HG03280 (cell line): Measurements from ENCODE around the gene CNOT1.
"Not testable (repeated sequence)": the region's sequence is repeated elsewhere in the genome, so short reads cannot be mapped to it uniquely, and the experiment has no call there.

Experiments
- ATAC-seq: cut with Tn5 transposase; IDR thresholded peaks from one replicate; pipeline ENCODE4 v1.9.1; 2021; ENCODE audit warnings: mild to moderate bottlenecking, moderate library complexity; ENCODE audit not compliant: unreplicated experiment

Gene CNOT1

DNA sequence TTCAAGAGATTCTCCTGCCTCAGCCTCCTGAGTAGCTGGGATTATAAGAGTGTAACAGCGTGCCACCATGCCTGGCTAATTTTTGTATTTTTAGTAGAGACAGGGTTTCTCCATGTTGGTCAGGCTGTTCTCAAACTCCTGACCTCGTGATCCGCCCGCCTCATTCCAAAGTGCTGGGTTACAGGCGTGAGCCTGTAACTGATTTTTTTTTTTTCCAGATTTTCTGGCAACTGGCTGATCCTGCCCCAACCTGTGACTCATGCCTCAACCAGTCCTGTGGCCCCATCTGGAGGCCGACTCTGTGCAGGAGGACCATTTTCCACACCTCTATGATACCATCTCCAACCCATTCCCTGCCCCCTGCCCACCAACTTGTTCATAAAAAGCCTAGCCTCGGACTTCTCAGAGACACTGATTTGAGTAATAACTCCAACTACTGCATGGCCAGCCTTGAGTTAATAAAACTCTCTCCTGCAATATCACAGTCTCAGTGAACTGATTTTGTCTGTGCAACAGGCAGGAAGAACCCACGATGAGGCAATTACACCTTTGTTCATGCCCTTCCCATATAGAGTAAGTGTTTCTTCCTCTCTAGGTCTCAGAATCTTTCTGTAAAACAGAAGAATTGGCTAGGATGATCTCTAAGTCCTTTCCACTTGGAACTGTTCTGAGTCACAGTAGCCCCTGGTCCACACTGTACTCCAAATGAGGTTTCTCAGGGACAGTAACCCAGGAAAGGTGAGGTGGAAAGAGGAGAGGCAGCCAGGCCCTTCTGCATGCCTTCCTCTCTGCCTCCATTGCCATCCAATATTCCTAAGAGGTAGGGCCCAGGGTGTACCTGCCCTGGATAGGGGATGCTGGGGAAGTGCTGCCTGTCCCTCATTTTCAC lies 8.8 kb upstream of the CNOT1 start:
- ATAC-seq: no peak

DNA sequence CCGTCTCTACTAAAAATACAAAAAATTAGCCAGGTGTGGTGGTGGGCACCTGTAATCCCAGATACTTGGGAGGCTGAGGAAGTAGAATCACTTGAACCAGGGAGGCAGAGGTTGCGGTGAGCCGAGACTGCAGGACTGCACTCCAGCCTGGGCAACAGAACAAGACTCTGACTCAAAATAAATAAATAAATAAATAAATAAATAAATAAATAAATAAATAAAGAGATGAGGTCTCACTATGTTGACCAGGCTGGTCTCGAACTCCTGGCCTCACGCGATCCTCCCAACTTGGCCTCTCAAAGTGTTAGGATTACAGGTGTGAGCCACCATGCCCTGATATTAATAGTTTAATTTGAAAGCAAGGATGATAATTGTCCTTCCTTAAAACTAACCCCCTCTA lies 7.4 kb upstream of the CNOT1 start:
- ATAC-seq: not testable (repeated sequence)

DNA sequence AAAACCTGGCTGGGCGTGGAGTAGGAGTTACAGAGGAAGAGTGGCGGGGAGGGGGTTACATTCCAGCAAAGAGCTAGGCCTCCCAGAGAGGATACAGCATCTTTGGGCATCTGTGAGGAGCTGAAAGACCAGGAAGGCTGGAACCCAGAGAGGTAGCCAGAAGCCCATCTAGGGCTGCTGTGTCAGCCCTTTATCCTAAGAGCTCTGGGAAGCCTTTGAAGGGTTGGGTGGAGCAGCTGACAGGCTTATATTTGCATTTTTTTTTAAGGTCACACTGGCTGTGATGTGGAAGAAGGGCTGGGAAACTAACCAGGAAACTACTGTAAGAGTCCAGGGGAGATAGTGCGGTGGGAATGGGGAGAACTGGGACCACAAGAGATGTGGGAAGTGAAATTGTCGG lies 6.8 kb upstream of the CNOT1 start:
- no peak for ATAC-seq

DNA sequence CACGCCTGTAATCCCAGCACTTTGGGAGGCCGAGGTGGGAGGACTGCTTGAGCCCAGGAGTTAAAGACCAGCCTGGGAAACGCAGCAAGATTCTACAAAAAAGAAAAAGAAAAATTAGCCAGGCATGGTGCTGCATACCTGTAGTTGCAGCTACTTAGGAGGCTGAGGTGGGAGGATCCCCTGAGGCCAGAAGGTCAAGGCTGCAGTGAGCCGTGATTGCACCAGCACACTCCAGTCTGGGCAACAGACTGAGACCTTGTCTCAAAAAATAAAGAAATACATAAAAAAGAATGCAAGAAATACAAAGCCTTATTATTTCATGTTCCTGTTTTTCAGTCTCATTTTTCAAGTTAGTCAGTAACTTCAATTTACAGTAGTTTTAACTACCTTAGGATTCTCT lies 5.9 kb upstream of the CNOT1 start:
- no peak for ATAC-seq

DNA sequence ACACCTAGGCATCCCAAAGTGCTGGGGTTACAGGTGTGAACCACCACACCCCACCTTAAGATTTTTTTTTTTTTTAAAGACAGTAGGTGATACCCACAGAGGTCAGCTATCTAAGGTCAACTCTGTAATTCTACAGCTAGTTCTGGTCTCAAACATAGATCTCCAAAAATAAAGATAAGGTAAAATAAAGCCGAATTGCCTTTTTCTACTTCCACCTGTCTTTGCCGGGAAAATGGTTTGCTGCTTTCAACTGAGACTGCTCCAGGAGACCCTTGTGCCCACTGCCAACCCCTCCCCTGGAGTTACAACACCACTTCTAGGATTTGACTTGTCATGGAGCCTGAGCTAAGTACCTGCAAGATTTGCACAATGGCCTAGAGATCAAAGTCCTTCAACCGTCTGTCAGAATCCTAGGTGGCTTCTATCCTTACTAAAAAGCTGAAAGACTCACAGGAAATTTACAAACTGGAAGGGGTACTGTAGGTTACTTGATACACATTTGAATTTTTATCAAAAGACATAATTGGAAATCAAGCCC lies 4.7 kb upstream of the CNOT1 start:
- ATAC-seq: no peak

DNA sequence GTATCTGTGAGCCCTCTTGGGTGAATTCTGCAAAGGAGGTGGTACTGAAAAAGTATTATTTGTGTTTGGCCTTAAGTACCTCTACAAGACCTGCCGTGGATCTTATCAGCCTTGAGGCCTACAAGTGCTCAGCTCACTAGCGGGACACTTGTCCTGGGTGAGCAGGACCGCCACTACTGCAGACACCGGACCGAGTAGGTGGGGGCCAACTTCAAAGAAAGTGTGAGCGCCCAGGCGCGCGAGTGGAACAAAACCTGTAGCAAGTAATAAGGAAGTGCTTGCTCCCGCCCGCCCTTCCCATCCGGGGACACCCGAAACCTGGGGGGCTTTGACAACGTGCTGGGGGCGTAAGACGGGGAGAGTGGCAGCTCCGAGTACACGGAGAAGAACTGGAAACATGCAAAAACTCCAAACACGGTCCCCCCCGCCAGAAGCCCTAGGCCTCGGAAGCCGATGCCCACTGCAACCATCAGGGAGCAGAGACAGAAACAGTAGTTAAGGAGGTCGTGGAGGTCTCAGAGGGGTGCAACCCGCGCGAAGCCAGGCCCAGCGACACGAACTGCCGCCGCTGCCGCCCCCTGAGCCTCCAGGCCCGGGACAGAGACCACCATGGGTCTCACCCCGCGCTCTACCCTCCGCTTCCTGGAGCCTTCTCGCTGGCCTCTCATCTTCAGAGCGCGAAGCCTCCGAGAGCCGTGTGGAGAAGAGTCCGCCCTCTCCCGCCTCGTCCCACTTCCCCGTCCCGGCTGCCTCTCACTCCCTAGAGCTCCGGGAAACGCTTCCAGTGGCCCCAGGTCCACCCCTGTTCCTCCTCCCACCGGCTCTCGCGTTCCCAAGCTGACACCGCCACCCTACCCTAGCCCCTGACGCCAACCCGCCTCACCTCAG lies 537 bp downstream of the CNOT1 start:
- ATAC-seq: peak; percentile 2

DNA sequence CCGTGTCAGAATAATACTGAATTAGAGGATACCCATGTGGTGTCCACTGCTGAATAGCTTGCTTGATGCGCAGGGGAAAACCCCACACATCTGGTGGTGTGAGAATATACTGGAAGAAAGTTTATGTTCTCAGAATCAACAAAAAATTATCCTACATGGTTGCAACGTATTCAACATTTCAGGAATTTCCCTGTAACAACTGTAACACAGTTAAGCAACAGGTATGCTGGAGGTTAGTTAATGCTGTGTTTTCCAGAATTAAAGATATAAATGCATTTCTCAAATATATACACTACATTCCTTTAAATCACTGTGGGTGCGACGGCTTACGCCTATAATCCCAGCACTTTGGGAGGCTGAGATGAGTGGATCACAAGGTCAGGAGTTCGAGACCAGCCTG lies 5.4 kb downstream of the CNOT1 start:
- ATAC-seq: no peak

DNA sequence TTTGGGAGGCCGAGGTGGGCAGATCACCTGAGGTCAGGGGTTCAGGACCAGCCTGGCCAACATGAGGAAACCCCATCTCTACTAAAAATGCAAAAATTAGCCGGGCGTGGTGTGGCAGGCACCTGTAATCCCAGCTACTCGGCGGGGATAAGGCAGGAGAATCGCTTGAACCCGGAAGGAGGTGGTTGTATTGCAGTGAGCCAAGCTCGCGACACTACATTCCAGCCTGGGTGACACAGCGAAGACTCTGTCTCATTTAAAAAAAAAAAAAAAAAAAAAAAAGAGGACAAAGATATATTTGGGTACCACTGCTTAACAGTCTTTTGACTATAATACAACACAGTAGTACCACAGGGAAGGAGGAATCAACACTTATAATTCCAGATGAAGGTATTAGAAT lies 9.2 kb downstream of the CNOT1 start:
- ATAC-seq: no peak

DNA sequence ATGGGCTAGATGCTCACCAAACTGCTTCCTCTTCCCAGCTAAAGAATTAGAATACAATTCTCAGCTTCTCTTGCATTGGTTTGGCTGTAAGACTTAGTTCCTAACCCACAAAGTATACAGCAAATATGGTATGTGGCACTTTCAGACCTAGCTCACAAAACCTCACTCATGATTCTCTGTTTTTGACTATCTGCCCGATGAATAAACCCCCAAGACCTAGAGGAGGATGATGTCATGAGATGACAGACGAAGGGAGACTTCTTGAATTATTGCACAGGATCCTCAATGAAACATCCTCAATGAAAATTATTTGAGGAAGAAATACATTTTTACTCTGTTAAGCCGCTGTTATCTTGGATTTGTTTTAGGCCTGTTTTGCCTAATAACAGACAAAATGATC lies 14.3 kb downstream of the CNOT1 start:
- no peak for ATAC-seq

DNA sequence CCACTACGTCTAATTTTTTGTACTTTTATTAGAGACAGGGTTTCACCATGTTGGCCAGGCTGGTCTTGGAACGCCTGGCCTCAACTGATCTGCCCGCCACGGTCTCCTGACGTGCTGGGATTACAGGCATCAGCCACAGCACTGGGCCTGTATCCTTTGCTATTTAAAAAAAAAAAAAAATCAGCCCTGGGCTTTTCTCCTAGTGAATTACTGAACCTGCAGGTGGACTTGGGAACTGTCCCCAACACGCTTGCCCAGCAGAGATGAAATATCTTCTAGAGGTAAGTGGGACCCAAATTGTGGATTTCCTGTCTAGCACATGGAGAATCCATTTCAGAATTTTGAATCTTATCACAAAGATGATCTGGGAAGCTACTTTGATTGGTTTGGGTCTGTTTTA lies 14.8 kb downstream of the CNOT1 start:
- ATAC-seq: no peak

DNA sequence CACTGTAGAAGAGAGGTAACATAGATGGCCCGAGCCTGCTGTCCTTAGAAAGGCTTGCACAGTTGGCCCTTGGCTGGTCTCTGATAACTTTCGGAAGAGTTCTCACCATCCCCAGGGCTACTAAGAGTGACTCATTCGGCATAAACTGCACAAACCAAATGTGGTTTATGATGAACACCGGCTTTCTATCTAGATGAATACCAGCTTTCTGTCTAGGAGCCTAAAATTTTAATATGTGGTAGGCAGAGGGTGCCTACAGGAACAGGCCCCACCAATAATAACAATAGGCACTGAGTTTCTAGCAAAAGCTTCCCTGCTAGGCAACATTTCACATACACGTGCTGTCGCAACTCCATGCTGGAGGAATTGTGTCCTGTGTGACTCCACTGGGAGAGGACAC lies 15.4 kb downstream of the CNOT1 start:
- no peak for ATAC-seq

DNA sequence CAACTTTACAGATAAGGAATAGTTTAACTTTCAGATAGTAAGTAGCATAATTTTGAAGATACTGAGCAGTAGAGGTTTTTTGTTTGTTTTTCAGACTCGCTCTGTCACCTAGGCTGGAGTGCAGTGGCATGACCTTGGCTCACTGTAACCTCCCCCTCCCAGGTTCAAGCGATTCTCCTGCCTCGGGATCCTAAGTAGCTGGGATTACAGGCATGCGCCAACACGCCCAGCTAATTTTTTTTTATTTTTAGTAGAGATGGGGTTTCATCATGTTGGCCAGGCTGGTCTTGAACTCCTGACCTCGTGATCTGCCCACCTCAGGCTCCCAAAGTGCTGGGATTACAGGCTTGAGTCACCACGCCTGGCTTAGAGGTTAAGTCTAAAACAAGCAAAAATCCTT lies 16.7 kb downstream of the CNOT1 start:
- not testable (repeated sequence) for ATAC-seq

DNA sequence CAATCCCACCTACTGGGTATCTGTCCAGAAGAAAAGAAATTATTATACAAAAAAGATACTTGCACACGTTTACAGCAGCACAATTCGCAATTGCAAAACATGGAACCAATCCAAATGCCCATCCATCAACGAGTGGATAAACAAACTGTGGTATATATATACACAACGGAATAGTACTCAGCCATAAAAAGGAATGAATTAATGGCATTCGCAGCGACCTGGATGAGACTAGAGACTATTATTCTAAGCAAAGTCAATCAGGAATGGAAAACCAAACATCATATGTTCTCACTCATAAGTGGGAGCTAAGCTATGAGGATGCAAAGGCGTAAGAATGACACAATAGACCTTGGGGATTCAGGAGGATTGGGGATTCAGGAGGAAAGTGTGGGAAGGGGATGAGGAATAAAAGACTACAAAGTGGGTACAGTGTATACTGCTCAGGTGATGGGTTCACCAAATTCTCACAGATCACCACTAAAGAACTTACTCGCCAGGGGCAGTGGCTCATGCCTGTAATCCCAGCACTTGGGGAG lies 21.0 kb downstream of the CNOT1 start:
- ATAC-seq: no peak

DNA sequence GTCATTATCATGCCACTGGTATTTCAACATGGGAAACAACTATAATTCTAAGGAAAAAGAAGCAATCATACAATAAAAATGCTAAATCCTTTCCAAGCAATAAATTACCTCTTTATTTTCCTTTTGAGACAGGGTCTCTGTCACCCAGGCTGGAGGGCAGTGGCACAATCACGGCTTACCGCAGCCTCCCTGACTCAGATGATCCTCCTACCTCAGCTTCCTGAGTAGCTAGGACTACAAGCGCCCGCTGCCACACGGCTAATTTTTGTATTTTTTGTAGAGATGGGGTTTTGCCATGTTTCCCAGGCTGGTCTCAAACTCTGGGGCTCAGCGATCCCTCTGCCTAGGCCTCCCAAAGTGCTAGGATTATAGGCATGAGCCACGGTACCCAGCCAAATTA lies 24.1 kb downstream of the CNOT1 start:
- no peak for ATAC-seq

DNA sequence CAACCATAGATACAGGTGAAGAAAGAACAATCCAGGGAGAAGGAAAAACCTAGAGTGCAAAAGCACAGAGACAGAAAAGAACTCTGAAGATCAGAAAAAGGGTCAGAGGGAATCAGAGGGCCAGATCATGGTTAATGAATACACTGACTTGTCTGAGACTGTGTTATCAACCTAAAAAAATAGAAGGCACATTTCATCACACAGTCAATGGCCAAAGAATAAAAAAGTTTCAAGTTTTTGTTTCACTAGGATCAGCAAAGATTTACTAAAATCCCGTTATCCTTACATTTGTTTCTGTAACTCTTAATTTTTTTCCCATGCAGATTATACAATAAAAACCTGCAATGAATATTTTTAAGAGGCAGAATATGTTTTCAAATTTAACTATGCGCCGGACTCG lies 38.5 kb downstream of the CNOT1 start:
- ATAC-seq: no peak

DNA sequence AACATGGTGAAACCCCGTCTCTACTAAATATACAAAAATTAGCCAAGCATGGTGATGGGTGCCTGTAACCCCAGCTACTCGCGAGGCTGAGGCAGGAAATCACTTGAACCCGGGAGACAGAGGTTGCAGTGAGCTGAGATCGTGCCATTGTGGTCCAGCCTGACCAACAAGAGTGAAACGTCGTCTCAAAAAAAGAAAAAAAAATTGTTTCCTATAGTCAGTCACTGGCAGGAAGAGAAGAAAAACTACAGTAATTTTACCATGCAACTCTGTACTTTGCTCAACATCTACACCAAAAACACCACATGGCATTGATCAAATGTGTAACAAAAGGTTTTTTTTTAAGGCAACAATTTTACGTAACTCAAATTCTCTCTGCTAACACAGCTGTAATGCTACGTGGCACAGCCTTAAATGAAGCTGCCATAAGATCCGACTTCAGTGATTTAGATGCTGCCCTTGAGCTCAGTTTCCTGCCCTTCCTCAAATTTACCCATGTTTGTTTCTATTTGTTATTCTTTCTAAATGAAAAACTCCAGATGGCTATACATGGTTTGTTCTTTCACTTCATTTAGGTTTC lies 40.2 kb downstream of the CNOT1 start:
- no peak for ATAC-seq

DNA sequence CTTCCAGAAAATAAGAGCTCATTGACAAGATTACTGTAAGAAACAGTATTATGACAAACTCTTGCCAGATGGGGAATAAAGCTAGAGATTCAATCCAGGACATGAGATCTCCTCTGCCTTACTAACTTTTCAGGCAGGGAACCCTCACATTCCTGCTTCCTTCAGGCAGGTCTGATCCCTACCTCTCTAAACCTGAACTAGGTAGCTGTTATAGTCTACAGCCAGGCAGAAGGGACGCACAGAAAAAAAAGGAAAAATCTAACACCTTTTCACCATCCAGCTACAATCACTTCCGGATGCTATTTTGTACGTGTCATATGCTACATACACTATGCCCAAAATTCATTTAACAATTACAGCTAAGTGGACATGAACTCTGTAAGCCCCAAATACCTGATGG lies 41.2 kb downstream of the CNOT1 start:
- ATAC-seq: no peak

DNA sequence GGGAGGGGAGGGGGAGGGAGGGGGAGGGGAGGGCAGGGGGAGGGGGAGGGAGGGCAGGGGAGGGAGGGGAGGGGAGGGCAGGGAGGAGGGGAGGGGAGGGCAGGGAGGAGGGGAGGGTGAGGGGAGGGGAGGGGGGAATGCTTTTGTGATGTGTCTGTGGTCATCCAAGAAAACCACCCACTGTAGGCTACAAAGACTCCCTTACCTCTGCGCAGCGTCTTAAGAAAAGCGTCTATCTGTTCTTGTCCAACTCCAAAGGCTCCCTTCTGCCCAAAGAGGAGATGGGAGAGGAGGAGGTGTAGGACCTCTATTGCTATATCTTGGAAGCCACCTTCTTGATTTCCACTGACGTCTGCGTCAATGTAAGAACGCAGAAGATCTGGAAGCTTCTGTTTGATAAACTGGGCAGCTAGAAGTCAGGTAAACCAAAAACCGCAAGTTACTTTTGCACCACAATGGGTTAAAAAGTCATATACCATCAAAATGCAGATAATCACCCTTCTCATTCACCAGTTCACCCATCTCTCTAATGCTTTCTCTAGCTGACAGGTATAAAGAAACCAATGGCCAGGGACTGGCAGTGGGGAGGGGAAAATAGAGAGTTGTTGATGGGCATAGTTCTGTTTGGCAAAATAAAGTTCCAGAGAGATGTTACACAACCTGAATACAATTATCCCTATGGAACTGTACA lies 43.1 kb downstream of the CNOT1 start:
- ATAC-seq: no peak

DNA sequence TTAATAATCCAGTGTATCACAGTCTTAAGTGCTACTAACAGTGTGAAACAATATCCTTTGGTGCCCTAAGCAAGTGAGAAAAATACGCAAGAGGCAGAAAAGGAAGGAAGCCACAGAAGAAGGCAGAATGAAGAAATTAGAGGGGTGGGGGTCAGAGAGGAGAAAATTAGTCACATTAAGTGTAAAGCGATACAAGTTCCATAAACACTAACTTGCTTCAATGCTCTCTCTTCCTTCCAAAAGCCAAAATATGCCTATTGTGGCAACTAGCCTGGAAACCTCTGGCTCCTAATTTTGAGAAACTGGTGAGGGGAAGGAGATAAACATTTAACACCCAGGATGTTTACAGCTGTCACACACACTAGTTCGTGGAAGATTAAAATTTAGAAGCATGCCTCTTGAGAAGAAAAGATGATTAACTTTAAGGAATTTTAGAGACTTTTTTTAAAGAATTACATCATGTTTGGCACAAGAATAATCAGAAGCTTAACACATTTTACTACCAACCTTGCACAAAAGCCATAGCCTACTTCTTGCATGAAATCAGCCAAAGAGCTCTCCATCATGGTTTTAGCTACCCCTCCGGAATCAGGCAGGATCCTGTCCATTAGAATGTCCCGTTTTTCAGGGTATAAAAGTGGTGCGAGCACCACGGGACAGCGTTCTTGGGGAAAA lies 44.7 kb downstream of the CNOT1 start:
- no peak for ATAC-seq
